Measurements from ENCODE around the gene DHODH. TPM values are rescaled to one million over a fixed set of nuclear protein-coding genes. Genes with fewer than 3 reads are reported as not detected.

The DHODH gene
- 10 to 100 TPM in 3 of 4 donors, 1 to 10 TPM in 1; 6.8 to 15.1 (median 11.9) TPM for total RNA-seq

DNA sequence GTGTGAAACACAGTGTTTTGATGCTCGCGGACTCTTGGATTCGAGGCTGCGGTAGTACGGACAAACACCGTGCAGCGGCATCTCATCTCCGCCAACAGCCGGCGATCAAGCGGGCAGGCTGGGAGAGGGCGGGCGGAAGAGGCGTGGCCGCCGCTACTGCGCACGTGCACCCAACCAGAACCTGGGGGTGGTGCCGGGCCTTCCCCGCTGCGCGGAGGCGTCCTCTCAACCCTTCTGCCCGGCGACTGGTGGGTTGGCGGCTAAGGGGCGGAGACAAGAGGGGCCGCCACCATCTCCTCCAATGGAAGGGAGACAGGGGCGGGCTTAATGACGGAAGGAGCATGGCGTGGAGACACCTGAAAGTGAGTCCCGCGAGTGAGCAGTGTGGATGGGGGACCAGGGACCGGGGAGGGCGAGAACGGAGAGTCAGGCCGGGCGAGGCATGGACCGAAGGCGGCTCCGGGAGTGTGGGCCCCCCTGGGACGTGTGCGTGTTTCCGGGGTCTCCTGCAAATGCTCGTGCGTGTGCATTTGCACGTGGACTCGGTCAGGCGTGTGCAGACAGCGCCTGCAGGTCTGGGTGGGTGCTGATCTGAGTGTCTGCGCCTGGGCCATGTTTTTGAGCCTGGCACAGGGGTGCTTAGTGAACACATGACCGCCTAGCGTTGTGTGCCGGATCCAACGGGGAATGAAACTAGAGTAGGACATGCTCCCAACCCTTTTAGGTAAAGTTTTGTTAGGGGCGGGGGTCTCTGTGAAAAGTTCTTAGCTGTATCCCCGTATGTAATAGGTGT is at the start of gene DHODH:
DHODH (plus strand) TSS at position 321 of the 793 bp plus-strand sequence; CDS start at position 342, 21 bp downstream.
- ATAC-seq (ENCODE audit: low FRiP score) (peak; percentile 98), DNase-seq (ENCODE audit: low spot score) (peak; percentile 83)
- TF ChIP-seq, protein P1, sequence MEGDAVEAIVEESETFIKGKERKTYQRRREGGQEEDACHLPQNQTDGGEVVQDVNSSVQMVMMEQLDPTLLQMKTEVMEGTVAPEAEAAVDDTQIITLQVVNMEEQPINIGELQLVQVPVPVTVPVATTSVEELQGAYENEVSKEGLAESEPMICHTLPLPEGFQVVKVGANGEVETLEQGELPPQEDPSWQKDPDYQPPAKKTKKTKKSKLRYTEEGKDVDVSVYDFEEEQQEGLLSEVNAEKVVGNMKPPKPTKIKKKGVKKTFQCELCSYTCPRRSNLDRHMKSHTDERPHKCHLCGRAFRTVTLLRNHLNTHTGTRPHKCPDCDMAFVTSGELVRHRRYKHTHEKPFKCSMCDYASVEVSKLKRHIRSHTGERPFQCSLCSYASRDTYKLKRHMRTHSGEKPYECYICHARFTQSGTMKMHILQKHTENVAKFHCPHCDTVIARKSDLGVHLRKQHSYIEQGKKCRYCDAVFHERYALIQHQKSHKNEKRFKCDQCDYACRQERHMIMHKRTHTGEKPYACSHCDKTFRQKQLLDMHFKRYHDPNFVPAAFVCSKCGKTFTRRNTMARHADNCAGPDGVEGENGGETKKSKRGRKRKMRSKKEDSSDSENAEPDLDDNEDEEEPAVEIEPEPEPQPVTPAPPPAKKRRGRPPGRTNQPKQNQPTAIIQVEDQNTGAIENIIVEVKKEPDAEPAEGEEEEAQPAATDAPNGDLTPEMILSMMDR (IDR thresholded peaks at IDR 0.05), result no peak

DNA sequence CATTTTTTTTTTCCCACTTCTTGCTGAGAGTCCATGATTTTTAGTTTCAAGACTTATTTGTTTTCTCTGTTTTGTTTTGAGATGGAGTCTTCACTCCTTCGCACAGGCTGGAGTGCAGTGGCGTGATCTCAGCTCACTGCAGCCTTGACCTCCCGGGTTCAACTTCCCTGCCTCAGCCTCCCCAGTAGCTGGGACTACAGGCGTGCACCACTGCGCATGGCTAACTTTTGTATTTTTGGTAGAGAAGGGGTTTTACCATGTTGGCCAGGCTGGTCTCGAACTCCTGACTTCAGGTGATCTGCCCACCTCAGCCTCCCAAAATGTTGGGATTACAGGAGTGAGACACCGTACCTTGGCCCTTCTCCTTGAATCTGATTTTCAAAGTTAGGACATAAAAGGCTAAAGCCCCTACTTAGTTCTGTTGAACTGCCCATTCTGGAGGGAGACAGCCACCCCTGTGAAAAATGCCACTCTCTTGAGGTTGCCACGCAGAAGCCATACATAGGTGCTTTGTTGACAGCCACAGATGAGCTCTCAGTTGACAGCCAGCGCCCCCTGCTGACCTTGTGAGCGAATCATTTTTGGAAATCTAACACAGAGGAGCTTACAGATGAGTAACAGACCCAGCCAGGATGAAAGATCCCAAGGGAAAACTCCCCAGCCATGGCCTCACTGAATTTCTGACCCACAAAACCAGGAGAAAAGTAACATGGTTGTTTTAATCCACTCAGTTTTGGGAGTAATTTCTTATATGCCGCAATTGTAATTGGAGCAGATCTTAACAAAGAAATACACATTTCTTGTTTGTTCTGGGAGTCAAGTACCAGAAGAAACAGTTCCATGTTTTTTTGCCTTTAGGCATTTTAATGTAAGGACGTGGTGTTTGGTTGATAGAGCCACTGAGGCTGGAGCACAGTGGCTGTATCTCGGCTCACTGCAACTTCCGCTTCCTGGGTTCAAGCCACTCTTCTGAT is 47.2 kb upstream of the DHODH start:
- TF ChIP-seq, protein P1 (IDR thresholded peaks at IDR 0.05), result peak in 1 of 3 donors; percentile 49
- peak; percentile 95 for ATAC-seq (ENCODE audit: low FRiP score)

DNA sequence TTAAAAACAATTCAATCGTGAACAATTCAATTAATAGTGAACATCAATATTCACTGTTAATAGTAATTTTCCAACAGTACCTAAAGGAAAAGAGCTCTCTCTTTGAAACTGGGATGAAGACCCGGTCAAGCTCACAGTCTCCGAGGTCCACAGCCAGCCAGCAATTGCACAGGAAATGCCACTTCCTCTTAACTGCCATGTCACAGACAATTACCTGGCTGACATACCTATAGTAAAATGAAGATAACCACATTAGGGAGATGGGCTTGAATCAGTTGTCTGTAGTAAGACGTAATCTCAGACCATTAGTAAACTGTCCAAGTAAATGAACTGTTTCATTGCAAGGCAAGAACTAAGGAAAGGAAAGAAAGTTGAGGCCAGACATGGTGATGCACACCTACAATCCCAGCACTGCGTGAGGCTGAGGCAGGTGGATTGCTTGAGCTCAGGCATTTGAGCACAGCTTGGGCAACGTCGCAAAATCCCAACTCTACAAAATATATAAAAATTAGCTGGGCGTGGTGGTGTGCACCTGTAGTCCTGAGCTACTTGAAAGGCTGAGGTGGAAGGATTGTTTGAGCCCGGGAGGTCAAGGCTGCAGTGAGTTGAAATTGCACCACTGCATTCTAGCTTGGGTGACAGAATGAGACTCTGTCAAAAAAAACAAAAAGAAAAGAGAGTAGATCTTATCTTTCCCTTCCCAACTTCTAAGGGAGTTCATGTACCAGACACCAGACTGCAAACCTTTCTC is 45.2 kb upstream of the DHODH start:
- ATAC-seq (ENCODE audit: low FRiP score), result no peak
- TF ChIP-seq, protein P1 (IDR thresholded peaks at IDR 0.05), result no peak

More for the DNA sequence above, 47.2 kb upstream of the DHODH start:
- DNase-seq (ENCODE audit: low spot score), result peak; percentile 80

DNA sequence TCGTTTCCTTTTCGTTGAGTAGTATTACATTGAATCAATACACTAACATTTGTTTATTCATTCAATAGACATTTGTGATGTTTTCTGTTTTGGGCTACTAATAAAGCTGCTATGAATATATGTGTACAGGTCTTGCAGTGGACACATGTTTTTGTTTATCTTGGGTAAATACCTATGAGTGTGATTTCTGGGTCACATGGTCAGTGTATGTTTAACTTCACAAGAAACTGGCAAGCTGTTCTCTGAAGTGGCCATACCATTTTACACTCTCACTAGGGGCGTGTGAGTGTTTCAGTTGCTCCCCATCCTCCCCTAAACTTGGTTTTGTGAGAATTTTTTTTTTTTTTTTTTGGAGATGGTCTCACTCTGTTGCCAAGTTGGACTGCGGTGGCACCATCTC is 43.3 kb upstream of the DHODH start:
- no peak for DNase-seq (ENCODE audit: low spot score)
- TF ChIP-seq, protein P1 (IDR thresholded peaks at IDR 0.05), result no peak
- no peak for ATAC-seq (ENCODE audit: low FRiP score)

More for the DNA sequence above, 45.2 kb upstream of the DHODH start:
- no peak for DNase-seq (ENCODE audit: low spot score)

DNA sequence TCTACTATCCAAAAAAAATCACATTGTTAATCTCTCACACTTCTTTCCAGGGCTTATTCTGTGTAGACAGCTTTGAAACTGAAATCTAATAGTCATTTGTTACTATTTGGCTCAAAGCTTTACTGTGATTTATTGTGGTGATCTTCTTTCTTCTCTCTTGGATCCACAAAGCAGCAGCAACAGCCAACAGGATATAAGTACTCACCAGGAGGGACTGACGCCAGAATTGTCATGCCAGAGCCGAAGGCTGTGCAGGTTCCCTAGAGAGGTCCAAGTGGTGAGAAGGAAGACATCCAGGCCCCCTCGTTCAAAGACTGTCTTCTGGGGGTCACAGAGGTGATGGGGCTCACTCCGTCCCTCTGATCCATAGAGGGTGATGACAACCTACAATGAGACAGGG is 41.6 kb upstream of the DHODH start:
- DNase-seq (ENCODE audit: low spot score) (no peak), ATAC-seq (ENCODE audit: low FRiP score) (no peak)
- TF ChIP-seq, protein P1 (IDR thresholded peaks at IDR 0.05), result no peak

DNA sequence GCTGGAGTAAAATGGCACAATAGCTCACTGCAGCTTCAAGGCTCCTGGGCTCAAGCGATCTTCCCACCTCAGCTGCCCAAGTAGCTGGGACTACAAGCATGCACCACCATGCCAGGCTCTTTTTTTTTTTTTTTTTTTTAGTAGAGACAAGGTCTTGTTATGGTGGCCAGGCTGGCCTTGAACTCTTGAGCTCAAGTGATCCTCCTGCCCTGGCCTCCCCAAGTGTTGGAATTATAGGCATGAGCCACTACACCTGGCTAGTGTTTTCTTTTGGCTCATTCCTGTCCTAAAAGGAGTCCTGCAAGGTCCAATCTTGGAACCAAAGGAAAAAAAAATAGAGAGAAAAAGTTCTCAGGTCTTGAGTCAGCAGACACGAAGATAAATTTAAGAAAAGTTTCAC is 39.2 kb upstream of the DHODH start:
- TF ChIP-seq, protein P1 (IDR thresholded peaks at IDR 0.05), result no peak
- no peak for ATAC-seq (ENCODE audit: low FRiP score)

More for the DNA sequence above, 39.2 kb upstream of the DHODH start:
- no peak for DNase-seq (ENCODE audit: low spot score)
